K562 (cell line): ENCODE results near the gene SLC28A1. TPM values are rescaled to one million over a fixed set of nuclear protein-coding genes. Genes with fewer than 3 reads are reported as not detected.

Source experiments
- ATAC-seq: fragments of 200-7000 bp; cut with Tn5 transposase; 3 replicates; pipeline ENCODE4 v1.9.1; 2020; ENCODE audit warnings: moderate library complexity
- BruUV-seq: library from RNA; stranded (reverse); fragments of 400-500 nt; replicated peaks from 2 replicates; lab custom pipeline; 2021; lab: Mats Ljungman, UMichigan
- CTCF ChIA-PET: fragments of 300-600 bp; formaldehyde crosslinking; extraction: SDS; loops from one replicate; lab custom pipeline; 2021; ENCODE audit warnings: low intra/inter-chr PET ratio; lab: Yijun Ruan, JAX
- POLR2A ChIA-PET: fragments of 300-600, 350-650 bp; sonication (Branson Sonifier 250); formaldehyde crosslinking; extraction: SDS; loops from one replicate; lab custom pipeline; 2021; ENCODE audit warnings: antibody characterized with exemption, inconsistent platforms; lab: Yijun Ruan, JAX
- DNase-seq, 4 experiments: peaks; one replicate each; pipeline versions ENCODE4 v3.0.0 to v3.0.0-alpha.2; 2011 to 2018; ENCODE audit warnings: low spot score in 3 of 4, mixed read lengths in 3 of 4; ENCODE audit errors: extremely low read depth in 1 of 4
- FAIRE-seq: peaks from 2 replicates; lab custom pipeline; 2011; peaks lifted over from hg19 to GRCh38; lab: Jason Lieb, UNC
- H2AFZ ChIP-seq: 2 replicates; pipeline ENCODE4 v1.6.0; 2011; ENCODE audit warnings: low read depth, low read length, control low read depth, inconsistent platforms
- H3K27ac ChIP-seq: fragments of 200-600 bp; 3 replicates; pipeline ENCODE4 v1.8.0; 2011; ENCODE audit warnings: low read depth, mild to moderate bottlenecking, control low read depth, inconsistent platforms, low read length, moderate library complexity, mixed read lengths; ENCODE audit errors: extremely low read depth
- H3K27me3 ChIP-seq, 2 experiments: fragments of 300-600 bp in 1 of 2; 2 replicates in 1 of 2; 3 replicates in 1 of 2; pipeline versions ENCODE4 v1.6.0 to v1.8.0; 2011; ENCODE audit warnings: inconsistent platforms in 2 of 2, low read length in 2 of 2, mild to moderate bottlenecking in 1 of 2, mixed read lengths in 1 of 2, moderate library complexity in 1 of 2; ENCODE audit not compliant: control insufficient read depth in 2 of 2, insufficient read depth in 2 of 2
- H3K36me3 ChIP-seq: fragments of 300-600 bp; 3 replicates; pipeline ENCODE4 v1.8.0; 2011; ENCODE audit warnings: mild to moderate bottlenecking, low read length, inconsistent platforms; ENCODE audit not compliant: control insufficient read depth, insufficient read depth
- H3K4me1 ChIP-seq, 2 experiments: fragments of 200-600 bp in 1 of 2; replicated peaks in 1 of 2; 2 replicates in 1 of 2; 3 replicates in 1 of 2; pipeline versions ENCODE4 v1.5.1 to v1.8.0; 2011; ENCODE audit warnings: inconsistent platforms in 2 of 2, low read length in 2 of 2, mild to moderate bottlenecking in 1 of 2, mixed read lengths in 1 of 2, moderate library complexity in 1 of 2; ENCODE audit not compliant: control insufficient read depth in 2 of 2, insufficient read depth in 2 of 2
- H3K4me2 ChIP-seq: 2 replicates; pipeline ENCODE4 v1.6.1; 2011; ENCODE audit warnings: low read length, control low read depth, inconsistent platforms, mixed read lengths; ENCODE audit not compliant: insufficient read depth
- H3K4me3 ChIP-seq: fragments of 200-600 bp; sonication (generic), shearing (Covaris generic); 2 replicates; pipeline ENCODE4 v1.5.1; 2016; ENCODE audit warnings: control low read depth, inconsistent platforms
- H3K79me2 ChIP-seq: fragments of 200-600 bp; 3 replicates; pipeline ENCODE4 v1.8.0; 2011; ENCODE audit warnings: low read length, inconsistent platforms; ENCODE audit not compliant: control insufficient read depth, insufficient read depth
- H3K9ac ChIP-seq, 2 experiments: 2 replicates each; pipeline versions ENCODE4 v1.6.0 to v1.6.1; 2011; ENCODE audit warnings: low read depth in 2 of 2, low read length in 2 of 2, control low read depth in 1 of 2, inconsistent platforms in 1 of 2, mild to moderate bottlenecking in 1 of 2, mixed read lengths in 1 of 2; ENCODE audit not compliant: insufficient read depth in 1 of 2
- H3K9me1 ChIP-seq: one replicate; pipeline ENCODE4 v1.6.0; 2011; ENCODE audit warnings: inconsistent platforms, mild to moderate bottlenecking, low read length, moderate library complexity; ENCODE audit not compliant: control insufficient read depth, insufficient read depth
- H3K9me3 ChIP-seq: replicated peaks from 2 replicates; pipeline ENCODE4 v1.5.1; 2011; ENCODE audit warnings: low read depth, low read length, inconsistent platforms; ENCODE audit not compliant: control insufficient read depth, insufficient read depth
- H4K20me1 ChIP-seq: replicated peaks from 2 replicates; pipeline ENCODE4 v1.6.1; 2011; ENCODE audit warnings: low read length, inconsistent platforms, mixed read lengths; ENCODE audit not compliant: control insufficient read depth, insufficient read depth
- KDM2B ChIP-seq: fragments of 250-450 bp; sonication (Bioruptor Pico); IDR thresholded peaks from 2 replicates; pipeline ENCODE4 v1.8.0; 2021; ENCODE audit warnings: mild to moderate bottlenecking, moderate library complexity
- LCOR ChIP-seq: sonication (generic); formaldehyde crosslinking; IDR thresholded peaks from 2 replicates; pipeline ENCODE4 v1.8.0; 2022; ENCODE audit warnings: mild to moderate bottlenecking, missing genetic modification reagents
- MCM5 ChIP-seq: fragments of 450-650 bp; IDR thresholded peaks from 2 replicates; pipeline ENCODE4 v1.6.1; 2016; ENCODE audit warnings: low read depth
- SMARCC2 ChIP-seq: fragments of 450-650 bp; IDR thresholded peaks from 2 replicates; pipeline ENCODE4 v1.6.1; 2017; ENCODE audit warnings: antibody characterized with exemption, moderate library complexity, mild to moderate bottlenecking, low read depth
- STAT5B ChIP-seq: fragments of 250-450 bp; sonication (Bioruptor Pico); IDR thresholded peaks from 2 replicates; pipeline ENCODE4 v1.8.0; 2021; ENCODE audit warnings: mild to moderate bottlenecking, inconsistent platforms
- ZNF717 ChIP-seq: fragments of 250-450 bp; sonication (Bioruptor Pico); IDR thresholded peaks from 2 replicates; pipeline ENCODE4 v1.5.0; 2021
- WGBS: fragments of 100-300 bp; shearing (Covaris generic); methylation state at CpG from one replicate; pipeline ENCODE4 v1.1.6; 2016; ENCODE audit warnings: low coverage, mixed read lengths; ENCODE audit not compliant: insufficient coverage; ENCODE audit errors: missing lambda C conversion rate; 5-methylcytosine and 5-hydroxymethylcytosine counted together
- in situ Hi-C: fragments of 300-500 bp; cut with MboI; formaldehyde crosslinking; loops from 4 replicates; pipeline ENCODE4 v1.15.0; 2018; ENCODE audit warnings: inconsistent platforms, mixed read lengths
- intact Hi-C: fragments of 100-400 bp; cut with micrococcal nuclease; formaldehyde crosslinking; loops from 2 replicates; pipeline ENCODE4 v1.14.2; 2022
- polyA plus RNA-seq, 8 experiments: library from polyadenylated mRNA; depleted of rRNA in 4 of 8; stranded (reverse) in 5 of 8; unstranded in 3 of 8; fragments of >200 nt; fragmentation: Nextera tagmentation in 2 of 8; fragmentation: Illumina TruSeq in 1 of 8; extraction: Ambion mirVana in 2 of 8; extraction: Trizol in 1 of 8; gene quantifications; 2 replicates each; pipeline versions ENCODE4 v1.2.1 to v1.2.3, GENCODE V29; 2011 to 2014; ENCODE audit warnings: inconsistent platforms in 1 of 8, missing spikeins in 1 of 8
- total RNA-seq, 7 experiments: library from RNA; depleted of rRNA in 6 of 7; stranded (reverse); fragments of >200 nt in 6 of 7; fragmentation: Illumina TruSeq in 2 of 7; extraction: Trizol in 2 of 7; gene quantifications; 2 replicates each; pipeline versions ENCODE4 v1.2.1 to v1.2.3, GENCODE V29; 2011 to 2021; ENCODE audit warnings: low replicate concordance in 1 of 7
- TF ChIP-seq, protein P1 (sequence below): sonication (generic); formaldehyde crosslinking; IDR thresholded peaks from 2 replicates; pipeline ENCODE4 v1.8.1; 2022; ENCODE audit warnings: missing genetic modification reagents
- TF ChIP-seq, protein P2 (sequence below), 3 experiments: IDR thresholded peaks in 2 of 3; conservative IDR thresholded peaks in 1 of 3; 2 replicates each; pipeline ENCODE4 v1.5.1; 2011 to 2012; ENCODE audit warnings: low read length in 3 of 3, mild to moderate bottlenecking in 3 of 3, control low read depth in 2 of 3, improper control_type of control experiment in 1 of 3, inconsistent platforms in 1 of 3, low read depth in 1 of 3, mixed read lengths in 1 of 3, moderate library complexity in 1 of 3; ENCODE audit not compliant: insufficient read depth in 2 of 3

Gene SLC28A1
- total and polyA plus RNA-seq, 9 of the 15 experiments (the other 6 are each of a cell fraction or from before 2014, with no cell fraction given), result 0.04 TPM; not detected in 8

DNA sequence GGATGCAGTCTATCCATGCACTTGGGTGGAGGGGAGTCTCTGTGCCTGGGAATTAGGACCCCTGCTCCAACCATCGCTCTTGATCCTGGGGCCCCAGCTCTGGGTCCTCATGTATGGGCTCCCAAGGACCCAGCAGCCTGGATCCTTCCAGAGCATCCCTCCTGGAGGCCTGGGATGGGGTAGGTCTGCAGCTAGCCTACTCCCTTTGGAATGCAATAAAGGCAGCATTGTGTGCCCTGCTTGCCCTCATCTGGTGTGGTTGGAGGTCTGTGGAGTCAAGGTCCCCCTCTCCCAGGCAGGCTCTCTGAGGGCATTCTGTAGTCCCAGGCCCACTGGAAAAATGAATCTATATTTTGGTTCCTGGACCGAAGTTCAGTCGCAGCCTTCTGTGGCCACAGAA, 15.0 kb upstream of the SLC28A1 start (continued):
- TF ChIP-seq, protein P1, sequence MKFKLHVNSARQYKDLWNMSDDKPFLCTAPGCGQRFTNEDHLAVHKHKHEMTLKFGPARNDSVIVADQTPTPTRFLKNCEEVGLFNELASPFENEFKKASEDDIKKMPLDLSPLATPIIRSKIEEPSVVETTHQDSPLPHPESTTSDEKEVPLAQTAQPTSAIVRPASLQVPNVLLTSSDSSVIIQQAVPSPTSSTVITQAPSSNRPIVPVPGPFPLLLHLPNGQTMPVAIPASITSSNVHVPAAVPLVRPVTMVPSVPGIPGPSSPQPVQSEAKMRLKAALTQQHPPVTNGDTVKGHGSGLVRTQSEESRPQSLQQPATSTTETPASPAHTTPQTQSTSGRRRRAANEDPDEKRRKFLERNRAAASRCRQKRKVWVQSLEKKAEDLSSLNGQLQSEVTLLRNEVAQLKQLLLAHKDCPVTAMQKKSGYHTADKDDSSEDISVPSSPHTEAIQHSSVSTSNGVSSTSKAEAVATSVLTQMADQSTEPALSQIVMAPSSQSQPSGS (CRISPR knock-in tag), result no peak
- no peak for TF ChIP-seq ZNF717 (CRISPR knock-in tag)
- no peak for TF ChIP-seq STAT5B (CRISPR knock-in tag)
- TF ChIP-seq SMARCC2, result no peak
- no peak for TF ChIP-seq LCOR (CRISPR knock-in tag)
- TF ChIP-seq, all 486 proteins: peak for 0

DNA sequence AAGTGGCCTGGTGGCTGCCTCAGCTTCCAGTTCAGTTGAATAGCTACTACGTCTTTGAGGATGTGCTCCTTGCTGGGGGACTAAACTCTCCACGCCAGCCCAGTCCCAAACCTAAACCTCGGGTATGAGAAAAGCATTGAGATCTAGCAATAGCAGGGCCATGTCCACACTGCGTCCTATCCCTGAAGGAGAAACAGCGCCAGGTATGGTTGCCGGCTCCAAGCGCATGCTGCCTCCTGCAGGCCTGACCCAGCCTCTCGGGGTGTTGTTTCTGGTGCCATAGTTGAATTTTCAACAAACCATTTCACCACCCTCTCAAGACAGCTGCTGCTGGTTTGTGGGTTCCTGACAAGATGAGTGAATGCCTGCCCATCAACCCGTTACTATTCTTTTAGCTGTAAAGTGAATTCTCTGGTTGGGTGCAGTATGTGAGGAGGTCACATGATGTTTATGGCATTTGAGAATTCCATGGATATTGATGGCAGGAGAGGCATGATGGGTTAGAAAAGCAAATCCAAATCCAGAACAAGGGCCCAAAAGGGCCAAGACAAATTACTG, 13.0 kb upstream of the SLC28A1 start:
- ChIA-PET POLR2A (interaction anchor here (1.1 to 2.3 kb wide), 3 partner anchors 15 to 44 kb away, joined by 4 to 6 read pairs (median 6); no protein-coding TSS in a partner anchor), CTCF (interaction anchor here (1.3 kb wide), 1 partner anchor 281 kb away, joined by 3 read pairs; no protein-coding TSS in a partner anchor)
- Histone ChIP-seq H3K9me1 (no peaks in the 10 kb centered on the region), H4K20me1 (no peaks in the 10 kb centered on the region), H2AFZ (no peak overlapping the region), H3K9me3 (no peaks in the 10 kb centered on the region), H3K4me3 (no peak overlapping the region), H3K79me2 (no peaks in the 10 kb centered on the region), H3K4me1 (no peaks in the 10 kb centered on the region; a peak in 1 of 5 replicates), H3K27ac (no peak overlapping the region), H3K4me2 (no peak overlapping the region), H3K27me3 (peaks cover 20 to 52% of the 10 kb centered on the region in 2 experiments), H3K36me3 (no peaks in the 10 kb centered on the region), H3K9ac (no peak overlapping the region)
- in situ Hi-C loops, result no loop called here
- no TSS peak for BruUV-seq
- intact Hi-C loops, result loop anchor here (1.0 to 2.0 kb wide), 3 partner anchors 45 to 283 kb away; no protein-coding TSS in a partner anchor
- peak; percentile 80 for ATAC-seq
- DNase-seq, result peak in 3 of 4 experiments; percentile 35 to 48 (median 43)
- 17% methylated on average over 9 of the region's 9 CpGs for WGBS
- FAIRE-seq, result peak; percentile 56
- TF ChIP-seq MCM5 (no peak), KDM2B (CRISPR knock-in tag) (no peak)
- TF ChIP-seq, protein P2, sequence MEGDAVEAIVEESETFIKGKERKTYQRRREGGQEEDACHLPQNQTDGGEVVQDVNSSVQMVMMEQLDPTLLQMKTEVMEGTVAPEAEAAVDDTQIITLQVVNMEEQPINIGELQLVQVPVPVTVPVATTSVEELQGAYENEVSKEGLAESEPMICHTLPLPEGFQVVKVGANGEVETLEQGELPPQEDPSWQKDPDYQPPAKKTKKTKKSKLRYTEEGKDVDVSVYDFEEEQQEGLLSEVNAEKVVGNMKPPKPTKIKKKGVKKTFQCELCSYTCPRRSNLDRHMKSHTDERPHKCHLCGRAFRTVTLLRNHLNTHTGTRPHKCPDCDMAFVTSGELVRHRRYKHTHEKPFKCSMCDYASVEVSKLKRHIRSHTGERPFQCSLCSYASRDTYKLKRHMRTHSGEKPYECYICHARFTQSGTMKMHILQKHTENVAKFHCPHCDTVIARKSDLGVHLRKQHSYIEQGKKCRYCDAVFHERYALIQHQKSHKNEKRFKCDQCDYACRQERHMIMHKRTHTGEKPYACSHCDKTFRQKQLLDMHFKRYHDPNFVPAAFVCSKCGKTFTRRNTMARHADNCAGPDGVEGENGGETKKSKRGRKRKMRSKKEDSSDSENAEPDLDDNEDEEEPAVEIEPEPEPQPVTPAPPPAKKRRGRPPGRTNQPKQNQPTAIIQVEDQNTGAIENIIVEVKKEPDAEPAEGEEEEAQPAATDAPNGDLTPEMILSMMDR (IDR thresholded peaks at IDR 0.05 in 2 of 3, conservative IDR thresholded peaks at IDR 0.05 in 1 of 3; ENCODE audit: insufficient read depth in 2 of 3, low read depth in 1 of 3, low read length in 3 of 3), result peak; percentile 67 to 70 (median 70)
